Smooth muscle cell of the brain vasculature (primary cell): ENCODE results near the gene PTPRM.

ENCODE experiments used
- DNase-seq: peaks from one replicate; pipeline ENCODE4 v3.0.0-alpha.2; 2012; ENCODE audit warnings: low read depth, low spot score

PTPRM gene

GRCh38 chr18:7626922-7627440, 59.9 kb downstream of the PTPRM start:
- DNase-seq, result no peak

DNA sequence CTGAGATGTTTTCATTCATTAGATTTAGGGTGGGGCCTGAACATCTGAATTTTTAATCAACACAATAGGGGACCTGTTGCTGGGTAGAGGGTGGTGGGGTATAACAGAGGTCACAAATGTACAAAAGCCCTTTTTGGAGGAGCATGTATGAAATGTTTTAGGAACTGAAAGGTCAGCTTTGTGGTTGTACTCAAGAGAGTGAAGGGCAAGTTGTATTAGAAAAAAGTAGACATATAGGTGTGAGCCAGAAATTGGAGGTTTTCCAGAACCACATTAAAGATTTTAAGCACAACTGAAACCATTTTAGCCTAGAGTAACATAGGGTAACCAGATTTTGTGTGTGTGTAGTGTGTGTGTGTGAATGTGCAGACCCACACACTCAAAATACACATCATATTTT, 62.3 kb downstream of the PTPRM start:
- DNase-seq, result no peak

DNA sequence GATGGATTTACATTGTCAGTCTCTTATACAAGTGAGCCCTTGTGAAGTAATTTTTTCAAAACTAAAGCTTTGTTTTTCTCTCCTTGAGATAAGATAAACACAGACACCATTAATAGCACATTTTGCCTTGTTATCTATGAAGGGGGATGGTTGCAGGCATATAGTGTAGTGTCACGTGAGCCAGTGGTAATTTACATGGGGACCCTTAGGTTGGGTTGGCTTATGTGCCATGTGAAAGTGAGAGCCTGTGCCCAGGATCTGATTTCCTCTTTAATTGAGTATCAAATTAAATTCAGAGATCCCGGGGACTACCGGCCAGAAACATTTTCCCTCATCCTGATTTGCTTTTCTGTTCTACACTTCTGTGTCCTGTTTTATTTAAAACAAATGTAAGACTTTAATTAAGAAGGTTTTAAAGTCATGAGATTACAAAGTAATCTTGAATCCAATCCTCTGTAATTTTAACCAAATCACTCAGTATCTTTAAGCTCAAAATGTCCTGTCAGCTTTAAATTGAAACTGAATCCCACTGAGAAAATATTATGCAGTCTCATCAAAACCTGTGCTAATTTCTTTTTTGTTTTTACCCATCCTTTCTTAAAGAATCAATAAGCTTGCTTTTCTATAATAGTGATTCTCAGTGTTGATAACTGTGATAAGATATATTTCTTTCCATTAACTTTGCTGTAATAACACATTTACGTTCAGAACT, 63.8 kb downstream of the PTPRM start:
- DNase-seq, result no peak

GRCh38 chr18:7632152-7633098, 65.3 kb downstream of the PTPRM start:
- DNase-seq, result no peak

GRCh38 chr18:7633171-7633570, 66.1 kb downstream of the PTPRM start:
- no peak for DNase-seq

DNA sequence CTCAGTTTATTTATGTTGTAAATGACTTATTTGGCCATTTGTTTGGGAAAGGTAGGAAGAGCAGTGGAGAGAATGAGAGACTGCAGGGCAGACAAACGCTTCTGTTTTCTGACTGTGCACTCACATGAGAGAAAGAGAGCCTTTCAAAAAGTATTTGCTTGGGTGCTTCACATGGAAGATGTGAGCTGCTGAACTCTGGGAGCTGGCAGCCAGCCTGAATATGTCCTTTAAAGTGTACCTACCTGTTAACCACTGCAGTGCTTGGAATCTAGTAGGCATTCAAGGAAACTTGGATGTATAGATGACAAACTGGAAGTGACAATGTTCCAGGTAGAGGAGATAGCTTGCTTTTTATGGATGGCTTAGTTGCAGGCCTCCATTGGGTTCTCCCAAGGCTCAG, 68.8 kb downstream of the PTPRM start:
- no peak for DNase-seq

DNA sequence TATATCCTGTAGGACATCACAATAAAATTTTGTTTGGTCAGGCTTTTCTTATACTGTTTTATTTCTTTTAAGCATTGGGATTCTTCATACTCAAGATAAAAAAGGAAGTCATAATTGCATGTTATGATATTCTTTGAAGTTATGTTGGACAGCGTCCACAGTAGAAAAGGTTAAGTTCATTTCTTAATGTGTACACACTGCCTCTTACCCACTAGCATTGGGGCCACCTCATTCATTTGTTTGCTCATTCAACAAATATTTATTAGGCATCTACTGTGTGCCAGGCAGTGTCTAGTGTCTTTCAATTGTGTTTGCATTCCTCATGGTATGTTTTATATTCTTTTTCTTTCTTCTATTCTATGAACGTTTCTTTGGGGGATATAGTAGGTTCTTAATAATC, 70.2 kb downstream of the PTPRM start:
- no peak for DNase-seq

DNA sequence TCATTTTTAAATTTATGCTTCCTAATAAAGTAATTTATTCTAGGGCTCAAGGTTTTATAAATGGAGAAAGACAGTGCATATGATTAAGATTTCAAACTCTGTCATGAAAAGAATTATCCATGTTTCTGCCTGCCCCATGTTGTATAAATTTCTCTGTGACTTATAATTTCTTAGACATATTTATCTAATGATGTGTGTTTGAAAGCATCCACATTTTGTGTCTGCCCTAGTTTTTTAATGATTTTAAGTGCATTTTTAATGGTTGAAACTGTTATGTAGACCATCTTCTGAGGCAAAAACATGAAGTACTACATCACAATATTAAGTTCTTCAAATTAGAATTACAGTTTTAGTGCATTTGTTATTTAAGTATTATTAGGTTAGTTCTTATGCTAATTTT, 71.2 kb downstream of the PTPRM start:
- DNase-seq, result no peak

DNA sequence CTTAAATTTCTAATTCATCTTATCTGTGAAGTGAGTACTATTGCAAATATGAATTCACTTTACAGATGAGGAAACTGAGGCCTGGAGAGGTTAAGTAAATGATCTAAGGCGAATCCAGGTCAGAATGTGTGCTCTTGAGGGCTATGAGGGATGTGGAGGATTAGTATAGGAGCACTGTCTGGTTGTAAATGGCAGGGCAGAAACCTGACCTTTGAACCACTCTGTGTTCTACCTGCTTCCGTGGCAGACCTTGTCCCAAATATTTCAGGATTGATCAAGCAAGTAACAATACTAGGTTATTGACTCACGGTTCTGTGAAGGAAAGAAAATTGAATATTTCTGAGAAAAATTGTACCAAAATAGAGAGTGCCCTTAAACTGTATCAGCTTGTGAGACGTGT, 74.7 kb downstream of the PTPRM start:
- no peak for DNase-seq

DNA sequence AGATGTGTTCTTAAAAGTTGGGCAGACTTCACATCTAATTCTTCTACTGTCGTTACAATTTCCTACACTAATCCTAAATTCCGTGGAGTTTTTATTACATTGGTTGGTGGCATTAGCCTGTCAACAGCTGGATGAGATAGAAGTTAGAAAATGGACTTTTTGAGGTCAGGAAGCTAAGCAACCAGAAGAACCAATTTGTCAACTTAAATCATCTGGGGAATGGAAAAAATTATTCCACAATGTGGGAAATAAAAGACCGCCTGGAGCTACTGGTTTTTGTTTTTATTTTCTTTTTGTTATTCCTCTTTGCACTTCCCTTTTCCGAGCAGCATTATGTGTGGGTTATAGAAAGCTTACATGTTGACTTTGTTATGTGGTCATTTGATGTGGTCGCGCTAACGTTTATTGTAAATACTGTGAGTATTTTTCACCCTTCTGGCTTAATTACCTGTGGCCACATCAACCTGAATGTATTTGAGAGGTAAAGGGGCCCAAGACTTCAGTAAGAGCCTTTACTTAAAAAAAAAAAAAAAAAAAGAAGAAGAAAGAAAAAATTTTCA, 75.3 kb downstream of the PTPRM start:
- DNase-seq, result no peak

DNA sequence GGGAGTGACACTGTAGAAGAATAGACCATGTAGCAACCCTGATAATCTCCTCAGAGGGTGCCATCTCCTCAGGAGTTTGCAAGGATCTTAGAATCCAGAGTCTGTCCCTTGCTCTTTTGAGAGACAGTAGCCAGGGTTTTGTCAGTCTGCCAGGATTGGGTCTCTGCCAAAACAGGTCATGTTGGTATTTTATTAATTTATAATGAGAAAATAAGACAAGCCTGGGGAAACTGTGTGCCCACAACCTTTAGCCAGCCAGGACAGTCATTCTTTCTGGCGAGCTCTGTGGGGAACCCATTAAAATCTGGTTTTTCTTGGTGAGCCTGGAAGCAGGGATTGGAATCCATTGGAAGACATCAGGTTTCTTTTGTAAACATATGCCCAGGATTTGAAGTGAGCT, 78.6 kb downstream of the PTPRM start:
- DNase-seq, result no peak

DNA sequence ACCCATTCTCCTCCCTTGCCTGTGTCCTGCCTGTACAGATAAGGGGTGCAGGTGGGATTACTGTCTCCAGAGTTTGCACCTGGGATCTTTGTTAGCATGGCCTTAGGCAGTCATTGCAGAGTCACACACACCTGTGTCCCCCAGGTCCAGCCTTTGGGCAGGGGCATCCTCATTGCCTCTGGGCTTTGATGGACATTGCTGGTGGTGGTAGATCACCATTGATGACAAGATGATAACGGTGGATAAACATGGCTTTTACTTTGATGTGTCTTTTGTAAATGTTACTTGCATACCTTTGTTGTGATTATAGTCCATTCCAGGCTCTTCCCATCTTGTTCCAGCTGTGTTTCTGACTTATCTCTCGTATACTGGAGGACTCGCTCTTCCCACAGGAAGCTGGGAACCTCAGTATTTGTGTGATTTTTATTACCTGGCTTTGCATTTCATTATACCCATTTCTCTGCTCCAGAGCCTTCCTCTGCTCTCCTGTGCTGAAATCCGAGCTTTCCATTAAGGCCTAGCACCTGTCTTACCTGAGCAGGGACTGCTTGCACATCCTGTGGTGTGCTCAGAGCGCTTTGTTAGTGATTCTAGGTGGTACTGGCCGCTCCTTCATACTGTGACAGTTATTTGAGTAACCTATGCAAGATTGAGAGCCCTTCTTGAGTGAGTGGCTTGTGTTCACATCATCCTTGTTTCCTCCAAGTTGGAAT, 79.2 kb downstream of the PTPRM start:
- DNase-seq, result no peak

DNA sequence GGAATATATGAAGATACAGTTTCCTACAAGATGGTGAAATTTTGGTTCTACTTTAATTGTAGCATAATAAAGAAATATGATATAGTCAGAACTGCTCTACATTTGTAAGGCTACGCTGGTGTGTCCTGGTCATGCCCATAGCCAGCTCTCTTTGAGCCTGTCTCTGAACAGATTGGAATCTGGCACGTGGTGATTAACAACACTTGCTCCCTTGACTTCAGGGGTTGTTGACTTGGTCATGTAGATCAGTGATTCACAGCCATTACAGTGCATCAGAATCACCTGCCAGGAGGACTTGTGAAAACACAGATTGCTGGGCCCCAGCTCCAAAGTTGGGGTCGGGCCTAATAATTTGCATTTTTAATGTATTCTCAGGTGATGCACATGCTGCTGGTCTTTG, 80.4 kb downstream of the PTPRM start:
- no peak for DNase-seq

DNA sequence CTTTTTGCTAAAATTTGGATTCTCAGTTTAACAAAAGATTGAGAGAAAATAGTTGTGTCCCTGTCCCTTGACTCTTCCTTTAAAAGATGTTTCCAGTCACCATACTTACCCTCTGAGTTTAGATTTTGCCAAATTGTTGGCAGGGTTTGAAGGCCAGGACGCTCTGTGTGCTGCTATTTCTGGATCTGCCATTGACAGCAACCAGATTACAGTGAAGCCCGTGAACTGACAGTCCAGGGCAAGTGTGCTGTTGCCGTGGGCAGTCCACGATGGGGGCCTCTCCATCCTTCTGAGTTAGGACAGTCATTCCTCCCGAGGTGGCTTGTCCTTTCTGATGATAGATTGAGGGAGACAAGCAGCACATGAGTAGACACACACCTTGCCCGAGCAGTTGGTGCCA, 89.9 kb downstream of the PTPRM start:
- no peak for DNase-seq

- DNase-seq, result no peak
Measured at GRCh38 chr18:7657937-7658336, 90.8 kb downstream of the PTPRM start.

GRCh38 chr18:7658701-7659100, 91.6 kb downstream of the PTPRM start:
- DNase-seq, result no peak

DNA sequence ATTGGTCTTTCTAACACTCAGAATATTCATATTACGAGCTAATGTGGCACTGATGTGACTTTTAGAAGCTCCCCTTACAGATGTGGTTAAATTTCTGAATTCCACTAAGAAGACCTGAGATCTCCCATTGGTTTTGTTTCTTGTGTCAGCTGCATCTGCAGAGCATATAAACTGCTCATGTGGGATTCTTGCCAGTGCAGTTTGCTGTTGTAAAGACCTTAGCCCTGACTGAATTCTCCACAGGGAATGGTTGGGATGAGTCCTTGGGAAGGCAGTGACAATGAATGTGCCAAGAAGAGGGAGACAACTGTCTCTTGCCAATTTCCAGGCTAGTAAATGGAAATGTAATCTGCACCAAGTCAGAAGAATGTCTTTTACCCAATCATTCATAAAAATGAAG, 94.1 kb downstream of the PTPRM start:
- DNase-seq, result no peak

DNA sequence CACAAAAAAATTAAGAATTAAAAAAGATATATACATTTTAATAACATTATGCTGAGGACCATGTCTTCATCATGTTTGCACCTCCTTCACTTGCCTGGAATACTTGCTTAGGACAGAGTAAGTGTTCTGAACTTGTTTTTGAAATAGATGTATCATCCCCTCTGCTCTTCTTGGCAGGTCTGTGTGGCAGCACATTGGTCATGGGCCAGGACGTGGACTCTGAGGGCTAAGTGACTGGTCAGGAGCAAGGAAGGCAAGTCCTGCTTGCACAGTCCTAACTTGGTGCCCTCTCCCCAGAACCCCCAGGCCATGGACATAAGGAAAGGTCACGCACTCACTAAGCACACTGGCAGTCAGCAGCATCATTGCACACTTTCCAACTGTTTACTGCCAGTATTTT, 95.8 kb downstream of the PTPRM start:
- no peak for DNase-seq

- DNase-seq, result no peak
Measured at GRCh38 chr18:7663366-7664312, 96.5 kb downstream of the PTPRM start.

- no peak for DNase-seq
Measured at GRCh38 chr18:7666195-7666776, 99.2 kb downstream of the PTPRM start.
